GM18498 (cell line): ENCODE data around the gene AJM1.
"Not testable (repeated sequence)": the region's sequence is repeated elsewhere in the genome, so short reads cannot be mapped to it uniquely, and the experiment has no call there.

Experiments
- ATAC-seq: cut with Tn5 transposase; IDR thresholded peaks from one replicate; pipeline ENCODE4 v1.9.1; 2021; ENCODE audit warnings: mild to moderate bottlenecking, moderate library complexity; ENCODE audit not compliant: unreplicated experiment

AJM1 gene

GRCh38 chr9:136866898-136867421 lies 24.7 kb downstream of the AJM1 start:
- ATAC-seq, result not testable (repeated sequence)

- ATAC-seq, result no peak
Measured at GRCh38 chr9:136867480-136867879, 25.2 kb downstream of the AJM1 start.

- no peak for ATAC-seq
Measured at GRCh38 chr9:136867917-136868316, 25.6 kb downstream of the AJM1 start.

GRCh38 chr9:136868644-136869043 lies 26.4 kb downstream of the AJM1 start:
- no peak for ATAC-seq

GRCh38 chr9:136869611-136870010 lies 27.3 kb downstream of the AJM1 start:
- ATAC-seq, result not testable (repeated sequence)

- ATAC-seq, result no peak
Measured at GRCh38 chr9:136875155-136875554, 32.9 kb downstream of the AJM1 start.

GRCh38 chr9:136876476-136876875 lies 34.2 kb downstream of the AJM1 start:
- ATAC-seq, result no peak

- no peak for ATAC-seq
Measured at GRCh38 chr9:136880651-136881050, 38.4 kb downstream of the AJM1 start.

GRCh38 chr9:136881691-136882108 lies 39.4 kb downstream of the AJM1 start:
- no peak for ATAC-seq

- no peak for ATAC-seq
Measured at GRCh38 chr9:136882109-136882946, 40.0 kb downstream of the AJM1 start.

- not testable (repeated sequence) for ATAC-seq
Measured at GRCh38 chr9:136882947-136883283, 40.6 kb downstream of the AJM1 start.

GRCh38 chr9:136883670-136884069 lies 41.4 kb downstream of the AJM1 start:
- not testable (repeated sequence) for ATAC-seq

GRCh38 chr9:136885950-136886578 lies 43.8 kb downstream of the AJM1 start, which contains the start of gene TRAF2:
Gene TRAF2, plus strand, starts transcription at chr9:136886516. Its CDS starts 12,225 bp downstream, at chr9:136898741.
- ATAC-seq, result peak; percentile 87

GRCh38 chr9:136886610-136887597 lies 44.6 kb downstream of the AJM1 start:
- peak; percentile 17 for ATAC-seq

GRCh38 chr9:136888454-136888853 lies 46.2 kb downstream of the AJM1 start:
- no peak for ATAC-seq

GRCh38 chr9:136889858-136890257 lies 47.6 kb downstream of the AJM1 start:
- ATAC-seq, result no peak

GRCh38 chr9:136890661-136891060 lies 48.4 kb downstream of the AJM1 start:
- no peak for ATAC-seq
